GM18907 (cell line): Measurements from ENCODE around the gene HTR2C.

ENCODE experiments used
- ATAC-seq: cut with Tn5 transposase; IDR thresholded peaks from one replicate; pipeline ENCODE4 v1.9.1; 2021; ENCODE audit warnings: mild to moderate bottlenecking, moderate library complexity; ENCODE audit not compliant: unreplicated experiment

The HTR2C gene

GRCh38 chrX:114952696-114953095 is 368.8 kb downstream of the HTR2C start:
- ATAC-seq, result no peak
